HT-29 (cell line): Measurements from ENCODE around the gene CIBAR2. TPM values are rescaled to one million over a fixed set of nuclear protein-coding genes. Genes with fewer than 3 reads are reported as not detected.

Experiments used
- DNase-seq: peaks from one replicate; pipeline ENCODE4 v3.0.0-alpha.2; 2015; ENCODE audit warnings: low spot score
- total RNA-seq: library from RNA; depleted of rRNA; stranded (reverse); fragments of >200 nt; shearing (Covaris generic); gene quantifications from 2 replicates; pipeline ENCODE4 v1.2.3, GENCODE V29; 2014

The CIBAR2 gene
- total RNA-seq, 1 experiment from 2014 or later: not detected

GRCh38 chr16:85144026-85144915, 32.0 kb upstream of the CIBAR2 start:
- DNase-seq: no peak

GRCh38 chr16:85142771-85143211, 30.5 kb upstream of the CIBAR2 start:
- DNase-seq: no peak

GRCh38 chr16:85142129-85142513, 29.8 kb upstream of the CIBAR2 start:
- DNase-seq: no peak

- DNase-seq: no peak
Observed at GRCh38 chr16:85141491-85142128, 29.3 kb upstream of the CIBAR2 start.

- no peak for DNase-seq
Observed at GRCh38 chr16:85140455-85141012, 28.3 kb upstream of the CIBAR2 start.

GRCh38 chr16:85139881-85140339, 27.6 kb upstream of the CIBAR2 start:
- no peak for DNase-seq

- no peak for DNase-seq
Observed at GRCh38 chr16:85138825-85139627, 26.8 kb upstream of the CIBAR2 start.

- DNase-seq: no peak
Observed at GRCh38 chr16:85138073-85138824, 26.0 kb upstream of the CIBAR2 start.

GRCh38 chr16:85137323-85138072, 25.2 kb upstream of the CIBAR2 start:
- DNase-seq: peak; percentile 47

GRCh38 chr16:85136702-85137322, 24.5 kb upstream of the CIBAR2 start:
- no peak for DNase-seq

GRCh38 chr16:85136213-85136701, 24.0 kb upstream of the CIBAR2 start:
- no peak for DNase-seq

GRCh38 chr16:85134789-85135142, 22.5 kb upstream of the CIBAR2 start:
- DNase-seq: no peak

GRCh38 chr16:85134076-85134788, 22.0 kb upstream of the CIBAR2 start:
- DNase-seq: no peak

GRCh38 chr16:85133290-85133599, 21.0 kb upstream of the CIBAR2 start:
- no peak for DNase-seq

- no peak for DNase-seq
Observed at GRCh38 chr16:85132456-85133289, 20.4 kb upstream of the CIBAR2 start.

GRCh38 chr16:85130705-85131028, 18.4 kb upstream of the CIBAR2 start:
- DNase-seq: no peak

GRCh38 chr16:85129876-85130704, 17.8 kb upstream of the CIBAR2 start:
- DNase-seq: no peak
